ENCODE data around the gene IL2RG. TPM values are rescaled to one million over a fixed set of nuclear protein-coding genes. Genes with fewer than 3 reads are reported as not detected.

IL2RG gene
- total RNA-seq, 6 donors from 2014 or later, result 20.7 to 43.8 (median 26.2) TPM

DNA sequence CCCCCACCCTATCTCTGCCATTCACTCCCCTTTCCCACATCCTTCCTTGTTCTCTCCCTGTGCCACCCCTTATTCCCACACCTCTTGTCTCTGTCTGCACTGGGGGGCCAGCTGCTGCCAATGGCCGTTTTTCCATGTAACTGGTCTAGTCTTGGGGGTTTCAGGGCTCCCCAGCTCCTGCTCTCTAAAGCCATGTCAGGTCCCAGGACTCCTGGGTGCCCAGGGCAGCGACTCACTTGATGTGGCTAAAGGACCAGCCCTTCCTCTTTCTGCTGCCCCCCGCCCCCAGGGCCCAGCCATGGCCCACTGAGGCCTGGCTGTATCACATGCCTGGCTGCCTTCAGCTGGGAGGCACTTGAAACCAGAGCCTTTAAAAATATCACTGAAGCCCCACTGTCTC lies 43.3 kb upstream of the IL2RG start:
- DNase-seq (no peak), ATAC-seq (ENCODE audit: low FRiP score in 2 of 2) (no peak)
- Histone ChIP-seq H3K4me1 (no peaks in the 10 kb centered on the region), H3K27me3 (no peaks in the 10 kb centered on the region), H3K27ac (no peak overlapping the region), H3K4me3 (no peak overlapping the region), H3K36me3 (no peaks in the 10 kb centered on the region), H3K9me3 (no peaks in the 10 kb centered on the region)
- WGBS, 2 donors, result 43 to 60% methylated on average over 1 to 3 of the region's 3 CpGs
- TF ChIP-seq, protein P1, sequence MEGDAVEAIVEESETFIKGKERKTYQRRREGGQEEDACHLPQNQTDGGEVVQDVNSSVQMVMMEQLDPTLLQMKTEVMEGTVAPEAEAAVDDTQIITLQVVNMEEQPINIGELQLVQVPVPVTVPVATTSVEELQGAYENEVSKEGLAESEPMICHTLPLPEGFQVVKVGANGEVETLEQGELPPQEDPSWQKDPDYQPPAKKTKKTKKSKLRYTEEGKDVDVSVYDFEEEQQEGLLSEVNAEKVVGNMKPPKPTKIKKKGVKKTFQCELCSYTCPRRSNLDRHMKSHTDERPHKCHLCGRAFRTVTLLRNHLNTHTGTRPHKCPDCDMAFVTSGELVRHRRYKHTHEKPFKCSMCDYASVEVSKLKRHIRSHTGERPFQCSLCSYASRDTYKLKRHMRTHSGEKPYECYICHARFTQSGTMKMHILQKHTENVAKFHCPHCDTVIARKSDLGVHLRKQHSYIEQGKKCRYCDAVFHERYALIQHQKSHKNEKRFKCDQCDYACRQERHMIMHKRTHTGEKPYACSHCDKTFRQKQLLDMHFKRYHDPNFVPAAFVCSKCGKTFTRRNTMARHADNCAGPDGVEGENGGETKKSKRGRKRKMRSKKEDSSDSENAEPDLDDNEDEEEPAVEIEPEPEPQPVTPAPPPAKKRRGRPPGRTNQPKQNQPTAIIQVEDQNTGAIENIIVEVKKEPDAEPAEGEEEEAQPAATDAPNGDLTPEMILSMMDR (IDR thresholded peaks at IDR 0.05), result no peak
- TF ChIP-seq POLR2A (IDR thresholded peaks at IDR 0.05) (no peak), EP300 (IDR thresholded peaks at IDR 0.05) (no peak), POLR2AphosphoS5 (IDR thresholded peaks at IDR 0.05) (no peak)

DNA sequence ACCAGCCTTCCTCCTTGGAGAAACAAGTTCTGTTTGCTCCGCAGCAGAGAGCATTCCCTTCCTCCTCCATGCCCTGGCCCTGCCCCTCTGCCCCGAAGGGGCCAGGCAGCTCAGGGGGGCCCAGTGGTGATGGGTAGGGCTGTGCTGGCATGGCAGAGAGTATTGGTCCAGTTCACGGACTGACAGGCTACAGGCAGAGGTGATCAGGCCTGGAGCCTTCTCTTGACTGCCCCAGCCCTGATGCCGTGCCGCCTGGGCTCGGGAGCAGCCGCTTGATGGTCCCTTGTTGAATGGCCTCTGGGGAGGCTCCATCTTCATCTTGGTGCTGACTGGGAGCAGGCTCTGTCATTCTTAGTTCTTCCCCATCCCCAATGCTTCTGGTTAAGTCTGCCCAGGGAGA lies 42.8 kb upstream of the IL2RG start:
- no peak for ATAC-seq (ENCODE audit: low FRiP score in 2 of 2)
- no peaks in the 10 kb centered on the region for H3K9me3 ChIP-seq
- H3K36me3 ChIP-seq, result no peaks in the 10 kb centered on the region
- no peaks in the 10 kb centered on the region for H3K4me1 ChIP-seq
- no peak overlapping the region for H3K27ac ChIP-seq
- no peak for DNase-seq
- H3K27me3 ChIP-seq, result no peaks in the 10 kb centered on the region
- 92 to 100% methylated on average over 1 to 6 of the region's 7 CpGs for WGBS, 2 donors
- TF ChIP-seq, protein P1 (IDR thresholded peaks at IDR 0.05), result no peak
- TF ChIP-seq EP300 (IDR thresholded peaks at IDR 0.05), result no peak
- TF ChIP-seq POLR2A (IDR thresholded peaks at IDR 0.05), result no peak
- TF ChIP-seq POLR2AphosphoS5 (IDR thresholded peaks at IDR 0.05), result no peak
- no peak overlapping the region for H3K4me3 ChIP-seq

DNA sequence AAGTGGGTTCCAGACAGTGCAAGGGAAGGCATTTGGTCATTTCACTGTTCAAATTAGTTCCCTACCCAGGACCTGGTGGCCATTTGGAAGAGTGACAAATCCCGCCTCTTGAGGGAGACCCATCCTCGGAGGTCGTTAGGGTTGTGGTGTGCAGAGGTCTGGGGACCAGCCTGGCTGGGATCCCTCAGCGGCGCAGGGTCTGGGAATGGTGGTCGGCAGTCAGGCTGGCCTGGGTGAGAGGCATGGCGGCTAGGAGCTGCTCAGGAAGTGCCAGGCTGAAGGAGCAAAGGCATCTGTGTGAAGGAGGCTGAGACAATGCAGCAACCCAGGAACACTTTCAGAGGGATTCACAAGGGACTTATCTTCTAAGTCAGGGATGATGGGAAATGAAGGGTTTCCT lies 40.0 kb upstream of the IL2RG start:
- Histone ChIP-seq H3K36me3 (no peaks in the 10 kb centered on the region), H3K4me3 (no peak overlapping the region), H3K27ac (no peak overlapping the region), H3K4me1 (no peaks in the 10 kb centered on the region), H3K27me3 (no peaks in the 10 kb centered on the region), H3K9me3 (no peaks in the 10 kb centered on the region)
- WGBS, 2 donors, result 78% methylated on average over 7 of the region's 7 CpGs; no CpG with 5 or more reads in 1 of the 2 donors
- TF ChIP-seq EP300 (IDR thresholded peaks at IDR 0.05) (no peak), POLR2AphosphoS5 (IDR thresholded peaks at IDR 0.05) (no peak), POLR2A (IDR thresholded peaks at IDR 0.05) (no peak)
- TF ChIP-seq, protein P1 (IDR thresholded peaks at IDR 0.05), result no peak
- ATAC-seq (ENCODE audit: low FRiP score in 2 of 2) (no peak), DNase-seq (no peak)

DNA sequence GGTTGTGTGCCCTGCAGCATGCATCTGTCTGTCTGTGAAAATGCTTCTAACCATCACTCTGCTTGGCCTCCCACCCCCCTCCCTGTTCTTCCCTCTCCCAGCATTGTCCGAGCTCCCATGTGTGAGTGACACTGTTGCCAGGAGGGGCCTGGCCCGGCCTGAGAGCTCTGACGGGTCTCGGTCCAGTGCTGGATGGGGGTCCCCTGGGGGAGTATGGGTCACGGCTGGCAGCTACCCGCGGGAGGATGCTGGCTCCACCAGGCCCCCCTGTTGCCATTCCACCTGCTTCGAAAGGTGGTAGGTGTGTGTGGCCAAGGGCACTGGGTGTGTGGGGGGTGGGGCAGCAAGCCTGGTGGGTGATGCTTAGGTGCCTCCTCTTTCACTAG lies 36.9 kb upstream of the IL2RG start:
- no peak for ATAC-seq (ENCODE audit: low FRiP score in 2 of 2)
- H3K27me3 ChIP-seq, result peaks cover 0 to 4% (median 0%) of the 10 kb centered on the region in 4 donors
- no peak for TF ChIP-seq EP300 (IDR thresholded peaks at IDR 0.05)
- TF ChIP-seq, protein P1 (IDR thresholded peaks at IDR 0.05), result no peak
- no peak for TF ChIP-seq POLR2AphosphoS5 (IDR thresholded peaks at IDR 0.05)
- TF ChIP-seq POLR2A (IDR thresholded peaks at IDR 0.05), result no peak
- peaks cover 0 to 16% (median 2%) of the 10 kb centered on the region in 4 donors for H3K4me1 ChIP-seq
- no peak for DNase-seq
- H3K27ac ChIP-seq, result no peak overlapping the region
- no peaks in the 10 kb centered on the region for H3K36me3 ChIP-seq
- H3K4me3 ChIP-seq, result no peak overlapping the region
- no peaks in the 10 kb centered on the region for H3K9me3 ChIP-seq
- 82% methylated on average over 8 of the region's 8 CpGs; no CpG with 5 or more reads in 1 of the 2 donors for WGBS, 2 donors

DNA sequence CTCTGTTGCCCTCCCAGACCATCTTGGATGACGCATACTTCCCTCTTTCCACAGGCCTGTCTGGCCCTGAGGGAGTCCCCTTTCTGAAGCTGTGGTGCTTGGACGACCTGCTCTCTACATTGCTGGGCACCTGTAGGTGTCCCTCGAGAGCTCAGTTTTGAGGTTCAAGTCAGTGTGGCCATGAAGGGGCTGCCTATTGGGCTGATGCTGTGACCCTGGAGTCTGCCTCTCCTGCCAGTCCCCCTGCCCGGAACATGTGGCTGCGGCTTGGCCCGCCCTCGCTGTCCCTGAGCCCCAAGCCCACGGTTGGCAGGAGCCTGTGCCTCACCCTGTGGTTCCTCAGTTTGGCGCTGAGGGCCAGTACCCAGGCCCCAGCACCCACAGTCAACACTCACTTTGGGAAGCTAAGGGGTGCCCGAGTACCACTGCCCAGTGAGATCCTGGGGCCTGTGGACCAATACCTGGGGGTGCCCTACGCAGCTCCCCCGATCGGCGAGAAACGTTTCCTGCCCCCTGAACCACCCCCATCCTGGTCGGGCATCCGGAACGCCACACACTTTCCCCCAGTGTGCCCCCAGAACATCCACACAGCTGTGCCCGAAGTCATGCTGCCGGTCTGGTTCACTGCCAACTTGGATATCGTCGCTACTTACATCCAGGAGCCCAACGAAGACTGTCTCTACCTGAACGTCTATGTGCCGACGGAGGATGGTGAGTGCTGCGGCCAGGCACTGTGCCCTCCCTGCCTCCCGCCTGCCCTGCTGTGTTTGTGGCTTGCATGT lies 36.3 kb upstream of the IL2RG start:
- H3K27me3 ChIP-seq, result peaks cover 0 to 4% (median 0%) of the 10 kb centered on the region in 4 donors
- DNase-seq (no peak), ATAC-seq (ENCODE audit: low FRiP score in 2 of 2) (no peak)
- H3K4me3 ChIP-seq, result no peak overlapping the region
- H3K27ac ChIP-seq, result no peak overlapping the region
- TF ChIP-seq EP300 (IDR thresholded peaks at IDR 0.05) (no peak), POLR2AphosphoS5 (IDR thresholded peaks at IDR 0.05) (no peak), POLR2A (IDR thresholded peaks at IDR 0.05) (no peak)
- TF ChIP-seq, protein P1 (IDR thresholded peaks at IDR 0.05), result no peak
- no peaks in the 10 kb centered on the region for H3K36me3 ChIP-seq
- no peaks in the 10 kb centered on the region for H3K9me3 ChIP-seq
- WGBS, 2 donors, result 80 to 84% methylated on average over 4 to 28 of the region's 28 CpGs
- peaks cover 0 to 16% (median 2%) of the 10 kb centered on the region in 4 donors for H3K4me1 ChIP-seq

Data from upper lobe of left lung (tissue), 6 donors.